Stimulated activated CD8-positive, alpha-beta memory T cell treated with anti-CD3 and anti-CD28 coated beads, Interleukin-4, amount 100 ng/mL, for 1 hour (primary cell): Measurements from ENCODE around the gene XRCC4.

Experiments
- DNase-seq, 2 donors: peaks; one replicate each; pipeline ENCODE4 v3.0.0-alpha.2; 2020; ENCODE audit warnings: low read depth in 2 of 2, low spot score in 1 of 2

Gene XRCC4

DNA sequence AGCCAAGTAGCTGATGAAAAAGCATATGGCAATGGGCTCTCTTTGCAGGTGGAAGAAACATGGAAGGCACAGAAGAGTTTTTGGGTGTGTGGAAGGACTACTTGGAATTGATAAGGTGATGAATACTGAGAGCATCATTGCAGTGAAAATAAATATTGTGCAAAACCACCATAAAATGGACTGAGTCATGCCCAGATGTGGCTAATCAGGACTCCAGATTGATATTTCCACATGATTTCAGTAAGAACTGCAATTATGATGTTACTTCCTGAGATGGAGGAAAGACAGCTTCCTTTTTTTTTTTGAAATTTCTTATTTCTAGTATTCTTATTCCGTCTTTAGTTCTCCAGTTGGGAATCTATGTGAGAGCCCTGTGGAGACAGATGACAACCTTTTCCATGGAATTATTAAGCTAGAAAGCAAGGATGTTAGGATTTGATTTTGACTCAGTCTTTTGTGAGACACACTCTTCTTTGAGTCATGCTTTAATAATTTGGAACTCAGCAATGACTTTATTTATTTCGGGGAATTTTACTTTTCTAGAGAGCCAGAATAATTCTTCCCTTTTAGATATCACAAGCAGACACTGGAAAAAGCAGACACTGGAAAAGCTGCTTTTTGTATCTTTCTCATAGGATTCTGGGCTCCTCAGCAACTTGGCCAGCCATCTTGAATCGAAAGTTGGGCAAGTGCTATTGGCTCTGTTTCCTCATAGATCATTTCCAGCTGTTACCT lies 300.0 kb downstream of the XRCC4 start:
- no peak for DNase-seq

DNA sequence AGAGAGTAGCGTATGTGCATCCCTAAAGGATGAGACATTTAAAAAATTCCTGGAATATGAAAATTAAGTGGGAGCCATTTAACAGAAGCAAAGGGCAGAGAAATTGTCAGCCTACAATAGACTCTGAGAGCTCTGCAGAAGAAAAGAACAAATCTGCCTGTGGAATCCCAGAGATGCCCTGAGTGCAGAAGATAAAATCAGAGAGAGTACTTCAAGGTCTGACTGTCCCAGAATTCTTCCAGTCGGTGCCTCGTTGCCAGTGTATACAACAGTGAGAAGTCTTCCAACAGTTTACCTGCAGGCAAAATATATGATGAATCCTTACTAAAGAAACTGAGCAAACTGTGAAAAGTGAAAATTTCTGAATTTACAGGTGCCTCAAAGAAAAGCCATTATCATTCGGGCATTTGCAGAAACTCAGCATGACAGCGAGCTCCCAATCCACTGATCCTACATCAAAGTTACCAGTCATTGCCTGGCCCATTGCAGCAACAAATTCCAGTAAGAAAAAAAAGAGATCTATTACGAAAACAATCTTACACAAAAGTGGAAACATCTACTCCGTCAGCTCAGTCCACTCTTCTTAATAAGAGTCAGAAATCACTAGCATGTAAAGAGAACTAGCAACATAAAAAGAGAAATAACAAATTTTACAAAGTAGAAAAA lies 301.4 kb downstream of the XRCC4 start:
- no peak for DNase-seq

DNA sequence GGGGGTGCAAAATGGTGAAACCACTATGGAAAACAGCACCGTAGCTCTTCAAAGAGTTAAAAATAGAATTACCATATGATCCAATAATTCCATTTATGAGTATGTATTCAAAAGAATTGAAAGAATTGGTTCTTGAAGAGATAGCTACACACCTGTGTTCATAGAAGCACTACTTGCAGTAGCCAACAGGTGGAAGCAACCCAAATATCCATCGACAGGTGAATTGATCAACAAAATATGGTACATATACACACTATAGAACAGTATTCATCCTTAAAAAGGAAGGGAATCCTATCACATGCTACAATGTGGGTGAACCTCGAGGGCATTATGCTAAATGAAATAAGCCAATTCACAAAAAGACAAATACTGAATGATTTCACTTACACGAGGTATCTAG lies 308.5 kb downstream of the XRCC4 start:
- no peak for DNase-seq

DNA sequence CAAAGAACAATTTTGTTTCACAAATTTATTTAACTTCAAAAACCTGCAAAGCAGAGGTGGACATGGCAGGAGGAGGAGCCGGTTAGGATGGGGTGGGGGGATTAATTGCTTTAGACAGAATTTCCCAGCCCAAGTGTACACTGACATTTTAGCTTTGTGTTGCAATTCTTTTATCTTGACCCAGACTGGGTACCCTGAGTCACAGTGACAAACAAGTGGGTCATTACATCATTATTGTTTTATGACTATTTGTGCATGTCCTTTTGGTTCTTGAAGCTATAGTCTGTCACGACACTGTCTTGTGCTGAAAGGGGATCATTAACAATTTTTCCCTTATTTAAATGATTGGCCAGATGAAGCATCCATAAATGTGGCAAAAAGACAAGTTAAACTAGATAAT lies 309.7 kb downstream of the XRCC4 start:
- DNase-seq: no peak

DNA sequence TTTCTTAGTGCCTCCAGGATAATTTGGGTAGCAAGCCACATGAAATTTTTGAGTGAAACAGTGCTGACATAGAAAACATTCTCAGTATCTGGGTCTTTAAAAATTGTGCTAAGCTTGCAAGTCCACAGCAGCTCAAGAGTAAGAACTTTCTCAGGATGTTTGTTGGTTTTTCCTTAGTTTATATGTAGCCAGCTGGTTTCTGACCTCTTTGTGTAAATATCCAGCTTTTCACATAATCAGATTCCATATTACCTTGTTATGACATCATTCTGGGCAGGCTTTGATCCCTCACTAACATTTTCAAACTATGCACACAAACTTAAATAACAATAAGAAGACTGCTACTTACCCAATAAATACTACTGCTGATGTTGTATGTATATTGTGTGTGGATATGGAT lies 311.3 kb downstream of the XRCC4 start:
- no peak for DNase-seq

DNA sequence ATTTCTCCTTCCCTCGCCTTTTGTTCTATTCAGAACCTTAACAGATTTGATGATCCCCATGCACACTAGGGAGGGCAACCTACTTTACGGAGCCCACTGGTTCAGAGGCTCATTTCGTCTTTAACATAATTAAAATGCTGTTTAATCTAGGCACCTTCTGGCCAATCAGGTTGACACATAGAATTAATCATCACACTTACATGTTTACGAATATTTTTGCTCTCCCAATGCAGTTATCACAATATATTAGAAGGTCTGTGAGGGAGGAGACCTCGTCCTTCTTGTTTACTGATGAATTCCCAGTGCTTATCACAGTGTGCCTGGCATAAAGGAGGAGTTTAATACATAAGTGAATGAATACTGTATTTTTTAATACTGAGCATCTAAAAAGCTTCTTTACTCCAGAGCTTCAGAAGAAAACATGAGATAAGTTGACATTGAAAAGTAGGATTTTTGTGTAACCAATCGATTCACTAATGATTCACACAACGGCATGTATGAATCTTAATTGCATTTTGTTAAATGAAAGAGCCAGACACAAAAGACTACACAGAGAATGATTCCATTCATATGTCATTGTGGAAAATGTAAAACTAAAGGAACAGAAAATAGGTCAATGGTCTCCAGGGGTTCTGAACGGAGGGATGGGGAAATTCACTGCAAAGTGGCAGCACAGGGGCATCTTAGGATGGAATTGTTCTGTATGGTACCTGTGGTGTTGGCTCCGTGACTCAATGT lies 315.6 kb downstream of the XRCC4 start:
- no peak for DNase-seq

DNA sequence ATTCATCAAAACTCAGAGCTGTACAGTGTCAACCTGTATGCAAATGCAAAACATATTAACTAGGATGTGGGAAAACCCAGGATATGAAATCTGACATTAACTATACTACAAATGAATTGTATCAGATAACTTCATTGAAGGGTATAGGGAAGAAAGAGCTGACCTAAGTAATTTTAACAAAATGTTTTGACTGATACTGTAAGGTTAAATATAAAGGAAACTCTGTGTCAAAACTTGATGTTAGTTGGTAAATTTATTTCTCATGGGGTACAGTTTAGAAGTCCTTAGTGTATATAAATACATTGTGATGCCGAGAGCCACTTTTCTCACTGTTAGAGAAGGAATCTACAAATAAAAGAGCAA lies 316.1 kb downstream of the XRCC4 start:
- DNase-seq: no peak

DNA sequence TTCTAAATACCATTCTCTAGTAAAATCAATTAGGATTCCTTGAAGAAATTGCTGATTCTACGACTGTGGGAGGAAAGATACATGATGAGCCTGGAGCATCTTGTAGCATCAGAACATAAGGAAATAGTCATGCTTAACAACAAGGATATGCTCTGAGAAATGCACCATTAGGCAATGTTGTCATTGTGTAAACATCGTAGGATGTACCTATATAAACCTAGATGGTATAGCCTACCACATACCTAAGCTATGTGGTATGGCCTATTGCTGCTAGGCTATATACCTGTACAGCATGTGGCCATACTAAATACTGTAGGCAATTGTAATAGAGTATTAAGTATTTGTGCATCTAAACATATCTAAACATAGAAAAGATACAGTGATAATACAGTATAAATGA lies 316.8 kb downstream of the XRCC4 start:
- no peak for DNase-seq

DNA sequence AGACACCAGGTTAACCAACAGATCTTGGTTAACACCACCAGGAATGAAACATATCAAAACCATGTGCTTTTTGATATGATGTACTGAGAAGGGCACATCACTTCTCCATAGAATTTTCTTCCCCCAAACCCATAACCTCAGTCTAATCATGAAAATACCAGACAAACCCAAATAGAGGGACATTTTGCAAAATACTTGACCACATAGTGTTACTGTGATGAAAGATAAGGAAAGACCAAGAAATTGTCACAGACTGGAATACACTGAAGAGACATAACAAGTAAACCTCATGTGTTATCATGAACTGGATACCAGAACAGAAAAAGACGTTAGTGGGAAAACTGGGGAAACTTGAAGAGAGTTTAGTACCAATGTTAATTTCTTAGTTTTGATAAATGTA lies 319.3 kb downstream of the XRCC4 start:
- DNase-seq: no peak

DNA sequence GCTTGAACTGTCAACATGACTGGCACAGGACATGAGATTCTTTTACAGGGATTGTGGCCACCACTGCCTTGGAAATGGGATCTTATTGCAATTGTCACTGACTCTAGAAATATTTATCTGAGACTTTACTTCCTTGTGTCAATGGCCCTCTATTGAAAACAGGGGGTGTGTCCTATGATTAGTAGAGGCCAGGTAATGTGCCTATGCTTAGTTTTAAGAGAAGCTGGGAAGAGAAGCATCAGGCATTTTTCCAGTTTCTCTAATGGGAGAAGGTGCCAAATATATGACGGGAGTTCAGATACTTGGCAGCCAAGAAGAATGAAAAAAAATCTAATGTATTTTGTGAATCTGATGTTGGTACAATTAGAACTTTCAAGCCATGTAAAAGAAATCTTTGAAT lies 320.3 kb downstream of the XRCC4 start:
- DNase-seq: no peak

DNA sequence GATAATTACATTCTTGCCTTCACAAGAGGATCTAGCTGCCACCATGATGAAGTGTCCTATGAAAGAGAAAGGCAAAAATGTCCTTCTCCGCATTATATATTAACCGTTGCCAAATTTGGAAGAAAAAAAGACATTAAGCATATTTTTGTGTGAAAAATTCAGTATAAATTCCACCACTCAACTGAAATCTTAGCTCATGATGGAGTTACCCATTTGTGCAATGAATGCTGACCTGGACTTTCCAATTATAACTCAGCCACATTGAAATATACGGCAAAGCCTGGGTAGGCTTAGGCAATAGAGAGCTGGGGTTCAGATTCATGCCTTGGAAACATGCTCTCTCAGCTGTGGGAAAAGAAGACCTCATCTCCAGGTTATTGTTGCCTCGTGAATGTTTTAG lies 322.9 kb downstream of the XRCC4 start:
- DNase-seq: no peak

DNA sequence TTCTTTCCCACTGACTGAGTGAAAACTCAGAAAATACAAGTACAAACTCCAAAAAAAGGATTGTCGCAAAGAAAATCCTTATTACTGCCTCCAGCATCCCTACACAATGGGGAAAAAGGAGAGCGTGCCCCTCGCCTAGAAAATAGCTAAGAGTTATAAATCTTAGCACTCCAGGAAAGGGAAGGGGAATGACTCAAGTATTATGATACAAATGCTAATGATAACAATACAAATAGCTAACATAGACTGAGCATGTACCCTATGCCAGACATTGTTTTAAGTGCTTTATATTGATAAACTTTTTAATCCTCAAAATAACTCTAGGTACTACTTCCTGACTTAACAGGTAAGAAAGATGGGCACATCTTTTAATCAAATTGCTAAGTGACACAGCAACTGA lies 323.4 kb downstream of the XRCC4 start:
- no peak for DNase-seq

DNA sequence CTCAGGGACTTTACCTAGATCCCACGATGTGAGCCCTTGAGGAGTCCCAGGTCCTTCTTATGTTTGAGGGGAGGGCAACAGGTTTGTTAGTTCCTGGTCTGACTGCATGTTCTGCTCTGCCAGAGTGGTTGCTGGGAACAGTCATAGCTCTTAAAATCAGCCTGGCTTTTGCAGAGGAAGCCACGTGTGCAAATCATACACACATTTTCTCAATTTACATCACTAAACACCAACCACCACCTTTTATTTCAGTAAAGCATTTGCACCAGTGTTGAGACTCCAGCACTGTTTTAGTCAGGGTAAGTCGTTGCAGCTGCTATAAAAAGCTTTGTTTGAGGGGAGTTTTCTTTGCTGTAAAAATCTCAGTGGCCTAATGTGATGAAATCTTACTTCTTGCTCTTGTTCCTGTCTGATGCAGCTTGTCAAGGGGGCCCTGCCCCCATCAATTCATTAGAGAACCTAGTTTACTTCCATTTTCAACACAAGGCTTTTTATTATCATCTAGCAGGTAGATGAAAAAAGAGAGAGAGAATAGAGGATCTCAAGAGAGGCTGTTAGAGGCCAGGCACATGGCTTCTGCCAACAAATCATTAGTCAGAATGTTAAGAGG lies 323.9 kb downstream of the XRCC4 start:
- no peak for DNase-seq

DNA sequence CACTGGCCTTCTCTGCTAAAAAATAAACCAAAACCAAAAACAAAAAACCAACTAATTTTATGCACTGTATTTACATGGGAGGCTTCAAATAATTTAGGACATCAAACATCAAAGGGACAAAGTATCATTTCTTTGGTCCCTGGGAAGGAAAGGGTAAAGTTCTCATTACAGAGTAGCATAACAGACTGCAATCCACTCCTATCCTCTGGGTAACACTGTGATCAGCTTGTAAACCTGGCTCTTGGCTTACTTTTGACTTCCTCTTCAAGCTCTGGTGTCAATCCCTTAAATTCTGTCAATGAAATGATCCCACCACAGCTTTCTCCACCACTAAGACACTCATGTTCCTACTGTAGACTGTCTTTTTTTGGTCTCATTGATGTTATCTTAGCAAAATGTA lies 324.4 kb downstream of the XRCC4 start:
- no peak for DNase-seq
